Ascending aorta (tissue), 2 donors: ENCODE results near the gene ZBTB12. TPM values are rescaled to one million over a fixed set of nuclear protein-coding genes. Genes with fewer than 3 reads are reported as not detected.
A peak's percentile ranks its signal among the peaks of the same experiment; 100 is the strongest.

Experiments
- DNase-seq, 2 donors: peaks; one replicate each; pipeline ENCODE4 v3.0.0-alpha.2; 2019; ENCODE audit warnings: low spot score in 2 of 2
- H3K27ac ChIP-seq, 2 donors: fragments of 200-600 bp; sonication (generic); one replicate each; pipeline ENCODE4 v1.5.1; 2016 to 2017; ENCODE audit warnings: mild to moderate bottlenecking in 1 of 2
- H3K27me3 ChIP-seq: fragments of 200-600 bp; sonication (generic); one replicate; pipeline ENCODE4 v1.5.1; 2017
- H3K36me3 ChIP-seq, 2 donors: fragments of 200-600 bp; sonication (generic); one replicate each; pipeline ENCODE4 v1.5.1; 2016
- H3K4me1 ChIP-seq, 2 donors: fragments of 200-600 bp; sonication (generic); one replicate each; pipeline ENCODE4 v1.5.1; 2016 to 2017; ENCODE audit warnings: mild to moderate bottlenecking in 1 of 2
- H3K4me3 ChIP-seq, 2 donors: fragments of 200-600 bp; sonication (generic); one replicate each; pipeline ENCODE4 v1.5.1; 2016 to 2017; ENCODE audit warnings: mild to moderate bottlenecking in 1 of 2
- H3K9me3 ChIP-seq, 2 donors: fragments of 200-600 bp; sonication (generic); one replicate each; pipeline ENCODE4 v1.5.1; 2016
- CTCF ChIP-seq, 3 experiments: fragments of 200-600 bp in 2 of 3; fragments of 450-650 bp in 1 of 3; sonication (generic) in 2 of 3; IDR thresholded peaks; one replicate each; pipeline ENCODE4 v1.5.1; 2016 to 2019; ENCODE audit warnings: antibody characterized with exemption in 3 of 3, mild to moderate bottlenecking in 1 of 3, moderate library complexity in 1 of 3
- intact Hi-C: fragments of 100-400 bp; cut with DNase I; formaldehyde crosslinking; loops from one replicate; pipeline ENCODE4 v1.15.1; 2023
- total RNA-seq: library from RNA; depleted of rRNA; stranded (reverse); fragments of >200 nt; gene quantifications from one replicate; pipeline ENCODE4 v1.1.0, GENCODE V29; 2016

ZBTB12 gene
- total RNA-seq, 1 donor from 2014 or later = 7.3 TPM

- intact Hi-C loops = no loop called here
- peak in 2 of 3 experiments; percentile 53 to 59 for TF ChIP-seq CTCF (IDR thresholded peaks at IDR 0.05)
- peaks cover 67 to 85% of the 10 kb centered on the region in 2 donors for H3K36me3 ChIP-seq
- DNase-seq = no peak
- H3K4me3 ChIP-seq = no peak overlapping the region
- H3K27me3 ChIP-seq = no peaks in the 10 kb centered on the region
- no peak overlapping the region for H3K27ac ChIP-seq
- H3K4me1 ChIP-seq = no peaks in the 10 kb centered on the region
- no peaks in the 10 kb centered on the region for H3K9me3 ChIP-seq
These were observed 13.3 kb downstream of the ZBTB12 start for GRCh38 chr6:31888276-31889258.

GRCh38 chr6:31887173-31888007 is 14.5 kb downstream of the ZBTB12 start:
- H3K4me3 ChIP-seq = no peak overlapping the region
- no peaks in the 10 kb centered on the region for H3K27me3 ChIP-seq
- no peak for DNase-seq
- intact Hi-C loops = no loop called here
- H3K36me3 ChIP-seq = peaks cover 74 to 85% of the 10 kb centered on the region in 2 donors
- no peak overlapping the region for H3K27ac ChIP-seq
- no peaks in the 10 kb centered on the region for H3K9me3 ChIP-seq
- TF ChIP-seq CTCF (IDR thresholded peaks at IDR 0.05) = no peak
- no peaks in the 10 kb centered on the region for H3K4me1 ChIP-seq

GRCh38 chr6:31886541-31886991 is 15.3 kb downstream of the ZBTB12 start:
- Histone ChIP-seq H3K4me1 (no peaks in the 10 kb centered on the region), H3K27ac (no peak overlapping the region), H3K9me3 (no peaks in the 10 kb centered on the region), H3K4me3 (no peak overlapping the region), H3K36me3 (peaks cover 66 to 87% of the 10 kb centered on the region in 2 donors), H3K27me3 (no peaks in the 10 kb centered on the region)
- no peak for DNase-seq
- TF ChIP-seq CTCF (IDR thresholded peaks at IDR 0.05) = no peak
- intact Hi-C loops = no loop called here

GRCh38 chr6:31884528-31885035 is 17.3 kb downstream of the ZBTB12 start:
- no peaks in the 10 kb centered on the region for H3K4me1 ChIP-seq
- H3K4me3 ChIP-seq = no peak overlapping the region
- intact Hi-C loops = no loop called here
- H3K36me3 ChIP-seq = peaks cover 64 to 97% of the 10 kb centered on the region in 2 donors
- no peak for TF ChIP-seq CTCF (IDR thresholded peaks at IDR 0.05)
- H3K27ac ChIP-seq = no peak overlapping the region
- DNase-seq = no peak
- no peaks in the 10 kb centered on the region for H3K9me3 ChIP-seq
- no peaks in the 10 kb centered on the region for H3K27me3 ChIP-seq

GRCh38 chr6:31883676-31884075 is 18.2 kb downstream of the ZBTB12 start:
- intact Hi-C loops = no loop called here
- TF ChIP-seq CTCF (IDR thresholded peaks at IDR 0.05) = no peak
- H3K9me3 ChIP-seq = no peaks in the 10 kb centered on the region
- H3K4me3 ChIP-seq = no peak overlapping the region
- no peaks in the 10 kb centered on the region for H3K4me1 ChIP-seq
- no peak for DNase-seq
- H3K27ac ChIP-seq = no peak overlapping the region
- H3K36me3 ChIP-seq = peaks cover 55 to 90% of the 10 kb centered on the region in 2 donors
- no peaks in the 10 kb centered on the region for H3K27me3 ChIP-seq
